ENCODE data around the gene ACTR2. TPM values are rescaled to one million over a fixed set of nuclear protein-coding genes. Genes with fewer than 3 reads are reported as not detected.

Gene ACTR2
- total RNA-seq, 1 donor from 2014 or later = 188 TPM

DNA sequence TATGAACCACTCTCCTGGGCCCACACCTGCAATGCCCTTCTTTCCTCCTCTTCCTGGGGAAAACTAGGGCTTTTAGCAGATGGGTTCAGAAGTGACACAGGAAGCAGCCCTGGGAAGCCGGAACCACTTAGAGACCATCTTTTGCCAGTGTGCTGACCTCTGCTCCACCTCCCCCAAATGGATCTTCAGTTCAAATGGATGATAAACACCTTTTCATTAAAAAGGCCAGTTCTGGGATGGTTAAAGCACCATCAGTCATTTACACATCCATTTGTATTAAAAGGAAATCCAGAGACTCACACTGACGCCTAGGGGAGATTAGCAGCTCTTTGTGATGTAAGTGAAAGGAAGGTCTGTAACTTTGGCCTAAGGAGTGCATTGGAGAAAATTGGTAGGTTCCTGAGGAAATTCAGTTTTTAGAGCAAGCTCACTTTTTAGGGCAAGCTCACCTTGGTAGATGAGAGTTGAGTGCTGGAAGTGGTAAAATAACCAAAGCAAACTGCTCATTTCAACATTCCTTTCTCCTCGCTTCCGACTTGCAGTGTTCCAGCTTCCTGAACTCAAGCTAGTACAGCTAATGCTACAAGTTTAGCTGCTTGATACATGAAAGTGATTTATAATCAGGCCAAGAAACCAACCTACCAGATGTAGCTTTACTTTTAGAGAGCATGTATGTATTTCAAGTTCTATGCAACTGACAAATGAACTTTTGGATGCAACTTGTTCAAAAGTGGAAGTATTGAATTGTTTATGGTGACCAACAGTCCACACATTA is 47.7 kb downstream of the ACTR2 start:
- DNase-seq (ENCODE audit: low spot score, unreplicated experiment) = no peak
- TF ChIP-seq, protein P1, sequence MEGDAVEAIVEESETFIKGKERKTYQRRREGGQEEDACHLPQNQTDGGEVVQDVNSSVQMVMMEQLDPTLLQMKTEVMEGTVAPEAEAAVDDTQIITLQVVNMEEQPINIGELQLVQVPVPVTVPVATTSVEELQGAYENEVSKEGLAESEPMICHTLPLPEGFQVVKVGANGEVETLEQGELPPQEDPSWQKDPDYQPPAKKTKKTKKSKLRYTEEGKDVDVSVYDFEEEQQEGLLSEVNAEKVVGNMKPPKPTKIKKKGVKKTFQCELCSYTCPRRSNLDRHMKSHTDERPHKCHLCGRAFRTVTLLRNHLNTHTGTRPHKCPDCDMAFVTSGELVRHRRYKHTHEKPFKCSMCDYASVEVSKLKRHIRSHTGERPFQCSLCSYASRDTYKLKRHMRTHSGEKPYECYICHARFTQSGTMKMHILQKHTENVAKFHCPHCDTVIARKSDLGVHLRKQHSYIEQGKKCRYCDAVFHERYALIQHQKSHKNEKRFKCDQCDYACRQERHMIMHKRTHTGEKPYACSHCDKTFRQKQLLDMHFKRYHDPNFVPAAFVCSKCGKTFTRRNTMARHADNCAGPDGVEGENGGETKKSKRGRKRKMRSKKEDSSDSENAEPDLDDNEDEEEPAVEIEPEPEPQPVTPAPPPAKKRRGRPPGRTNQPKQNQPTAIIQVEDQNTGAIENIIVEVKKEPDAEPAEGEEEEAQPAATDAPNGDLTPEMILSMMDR (IDR thresholded peaks at IDR 0.05; ENCODE audit: unreplicated experiment) = no peak
- no peaks in the 10 kb centered on the region for H3K9me3 Mint-ChIP-seq (ENCODE audit: low read depth)
- no peak overlapping the region for H3K27ac Mint-ChIP-seq
- H3K36me3 Mint-ChIP-seq (ENCODE audit: insufficient read depth) = peaks cover 5% of the 10 kb centered on the region
- no peaks in the 10 kb centered on the region for H3K27me3 Mint-ChIP-seq
- H3K4me1 Mint-ChIP-seq (ENCODE audit: low read depth) = no peaks in the 10 kb centered on the region
- H3K4me3 Mint-ChIP-seq (ENCODE audit: low read depth) = no peak overlapping the region

DNA sequence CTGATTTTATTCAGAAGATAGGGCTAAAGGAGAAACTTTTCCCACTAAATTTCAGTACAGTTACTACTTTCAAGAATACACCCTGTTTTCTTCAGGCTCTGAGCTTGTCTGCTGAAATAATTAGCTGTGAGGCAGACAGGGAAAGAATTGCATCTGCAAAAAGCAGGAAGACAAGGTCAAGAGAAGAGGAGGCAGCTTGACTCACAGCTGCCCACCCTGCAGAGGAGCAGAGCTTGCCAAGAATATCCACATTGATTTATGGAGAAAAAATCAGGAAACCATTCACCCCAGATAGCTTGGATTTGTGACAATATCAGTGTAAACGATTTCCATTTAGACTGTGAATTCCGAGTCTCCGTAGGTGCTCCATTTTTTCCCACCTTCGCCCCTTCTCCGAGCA is 49.0 kb downstream of the ACTR2 start:
- no peaks in the 10 kb centered on the region for H3K9me3 Mint-ChIP-seq (ENCODE audit: low read depth)
- H3K36me3 Mint-ChIP-seq (ENCODE audit: insufficient read depth) = peaks cover 4% of the 10 kb centered on the region
- TF ChIP-seq, protein P1 (IDR thresholded peaks at IDR 0.05; ENCODE audit: unreplicated experiment) = no peak
- no peak for DNase-seq (ENCODE audit: low spot score, unreplicated experiment)
- no peaks in the 10 kb centered on the region for H3K4me1 Mint-ChIP-seq (ENCODE audit: low read depth)
- H3K27ac Mint-ChIP-seq = no peak overlapping the region
- no peak overlapping the region for H3K4me3 Mint-ChIP-seq (ENCODE audit: low read depth)
- H3K27me3 Mint-ChIP-seq = no peaks in the 10 kb centered on the region

DNA sequence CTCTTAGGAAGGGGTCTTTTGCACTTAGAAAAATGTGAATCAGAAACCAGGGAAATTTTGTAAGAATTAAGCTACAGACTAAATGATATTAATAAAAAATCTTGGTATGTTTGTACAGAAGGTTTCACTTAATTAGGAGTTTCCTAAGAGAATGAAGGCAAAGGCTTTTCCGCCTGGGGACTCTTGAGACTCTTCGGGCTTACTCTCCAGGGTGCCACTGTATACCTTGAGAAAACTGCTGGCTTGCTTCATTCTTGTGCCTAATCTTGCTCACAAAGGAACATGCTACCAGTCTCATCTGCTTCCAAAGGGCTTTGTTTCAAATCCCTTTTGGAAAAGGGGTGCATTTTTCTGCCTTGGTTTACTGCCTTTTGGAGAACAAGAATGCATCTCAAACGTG is 49.5 kb downstream of the ACTR2 start:
- peaks cover 2% of the 10 kb centered on the region for H3K36me3 Mint-ChIP-seq (ENCODE audit: insufficient read depth)
- TF ChIP-seq, protein P1 (IDR thresholded peaks at IDR 0.05; ENCODE audit: unreplicated experiment) = no peak

DNA sequence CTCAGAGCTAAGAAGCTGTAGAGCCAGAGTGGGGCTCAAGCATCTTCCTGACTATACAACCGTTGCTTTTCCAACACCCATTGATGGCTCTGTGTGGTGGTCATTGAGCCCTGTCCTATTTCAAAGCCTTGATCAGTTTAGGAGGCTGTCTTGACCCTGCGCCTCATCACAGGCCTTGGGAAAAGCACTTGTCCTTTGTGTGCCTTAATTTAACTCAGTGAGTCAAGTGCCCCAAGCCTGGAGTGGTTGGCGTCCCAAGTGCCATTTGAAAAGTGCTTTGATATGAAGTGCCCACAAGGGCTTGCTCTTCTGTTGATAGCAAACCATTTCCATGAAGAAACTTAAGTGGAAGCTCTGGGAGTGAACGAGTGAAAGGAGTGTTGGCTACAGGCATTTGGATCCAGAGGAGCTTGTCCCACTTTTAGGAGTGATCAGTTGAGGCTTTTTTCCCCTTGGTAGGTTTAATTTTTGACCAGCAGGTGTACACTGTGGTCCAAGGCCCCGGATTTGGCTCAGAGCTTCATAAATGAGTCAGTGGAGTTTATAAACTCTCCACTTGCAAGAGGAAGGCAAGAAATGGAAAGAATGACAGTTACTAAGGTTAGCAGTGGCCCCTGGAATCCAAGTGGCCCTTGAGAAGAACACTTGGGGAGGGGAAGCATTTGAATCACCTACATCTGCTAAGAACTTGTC is 50.3 kb downstream of the ACTR2 start:
- no peak overlapping the region for H3K27ac Mint-ChIP-seq
- TF ChIP-seq, protein P1 (IDR thresholded peaks at IDR 0.05; ENCODE audit: unreplicated experiment) = no peak
- no peaks in the 10 kb centered on the region for H3K27me3 Mint-ChIP-seq
- H3K4me1 Mint-ChIP-seq (ENCODE audit: low read depth) = no peaks in the 10 kb centered on the region
- no peaks in the 10 kb centered on the region for H3K36me3 Mint-ChIP-seq (ENCODE audit: insufficient read depth)
- no peak overlapping the region for H3K4me3 Mint-ChIP-seq (ENCODE audit: low read depth)
- no peaks in the 10 kb centered on the region for H3K9me3 Mint-ChIP-seq (ENCODE audit: low read depth)
- DNase-seq (ENCODE audit: low spot score, unreplicated experiment) = no peak

More for the DNA sequence above, 49.5 kb downstream of the ACTR2 start:
- Mint-ChIP-seq H3K4me3 (ENCODE audit: low read depth) (no peak overlapping the region), H3K9me3 (ENCODE audit: low read depth) (no peaks in the 10 kb centered on the region), H3K27ac (no peak overlapping the region), H3K27me3 (no peaks in the 10 kb centered on the region), H3K4me1 (ENCODE audit: low read depth) (no peaks in the 10 kb centered on the region)
- no peak for DNase-seq (ENCODE audit: low spot score, unreplicated experiment)

DNA sequence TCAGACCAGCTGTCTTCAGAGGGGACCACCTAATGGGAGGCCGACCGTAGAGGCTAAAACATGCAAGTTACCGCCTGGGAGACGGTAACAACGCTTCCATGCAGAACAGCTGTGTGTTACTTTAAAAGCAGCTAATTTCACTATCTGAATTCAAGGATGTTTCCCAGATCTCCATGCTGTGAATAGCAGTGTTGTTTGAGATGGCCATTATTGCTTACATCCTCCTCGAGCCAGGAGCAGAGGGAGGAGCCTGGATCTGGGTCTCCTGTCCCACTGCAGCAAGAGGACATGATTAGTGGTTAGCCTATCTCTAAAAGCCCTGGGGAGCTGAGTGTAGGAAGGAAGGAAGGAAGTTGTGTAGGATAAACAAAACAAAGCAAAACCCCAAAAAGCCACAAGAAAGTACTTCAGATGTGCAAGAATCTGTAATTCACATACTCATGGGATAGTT is 50.9 kb downstream of the ACTR2 start:
- no peak for DNase-seq (ENCODE audit: low spot score, unreplicated experiment)
- Mint-ChIP-seq H3K27me3 (no peaks in the 10 kb centered on the region), H3K4me3 (ENCODE audit: low read depth) (no peak overlapping the region), H3K27ac (no peak overlapping the region), H3K9me3 (ENCODE audit: low read depth) (no peaks in the 10 kb centered on the region), H3K36me3 (ENCODE audit: insufficient read depth) (no peaks in the 10 kb centered on the region), H3K4me1 (ENCODE audit: low read depth) (no peaks in the 10 kb centered on the region)
- TF ChIP-seq, protein P1 (IDR thresholded peaks at IDR 0.05; ENCODE audit: unreplicated experiment) = no peak

All from progenitor cell of endocrine pancreas (in vitro differentiated cells).